Measurements from ENCODE around the gene BAZ2B. TPM values are rescaled to one million over a fixed set of nuclear protein-coding genes. Genes with fewer than 3 reads are reported as not detected.

The BAZ2B gene
- total RNA-seq, 3 donors from 2014 or later: 5.0 to 6.7 (median 5.1) TPM

DNA sequence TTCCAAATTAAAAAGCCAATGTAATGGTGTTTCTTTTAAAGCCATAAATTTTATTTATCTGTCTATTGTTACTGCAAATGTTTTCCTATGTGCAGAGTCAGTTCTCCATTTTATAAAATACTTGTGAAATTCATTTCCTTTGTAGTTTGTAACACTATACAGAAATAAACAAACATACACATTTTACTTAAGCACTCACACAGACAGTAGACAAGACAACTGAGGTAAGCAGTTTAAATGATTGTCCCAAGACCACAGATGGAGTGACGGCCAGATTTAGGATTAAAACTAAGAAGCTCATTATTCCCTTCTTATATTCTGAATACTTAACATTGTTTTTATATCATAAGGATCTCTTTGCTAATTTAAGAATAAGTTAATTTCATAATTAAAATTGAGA is 100.9 kb downstream of the BAZ2B start:
- no peaks in the 10 kb centered on the region for H3K27me3 Mint-ChIP-seq (ENCODE audit: low read depth)
- H3K4me3 Mint-ChIP-seq: peak overlapping the region; percentile 75
- ATAC-seq (no peak), DNase-seq (no peak)
- no peaks in the 10 kb centered on the region for H3K36me3 Mint-ChIP-seq (ENCODE audit: insufficient read depth)
- no peaks in the 10 kb centered on the region for H3K9me3 Mint-ChIP-seq
- H3K4me1 Mint-ChIP-seq (ENCODE audit: low read depth): peaks cover 27% of the 10 kb centered on the region

DNA sequence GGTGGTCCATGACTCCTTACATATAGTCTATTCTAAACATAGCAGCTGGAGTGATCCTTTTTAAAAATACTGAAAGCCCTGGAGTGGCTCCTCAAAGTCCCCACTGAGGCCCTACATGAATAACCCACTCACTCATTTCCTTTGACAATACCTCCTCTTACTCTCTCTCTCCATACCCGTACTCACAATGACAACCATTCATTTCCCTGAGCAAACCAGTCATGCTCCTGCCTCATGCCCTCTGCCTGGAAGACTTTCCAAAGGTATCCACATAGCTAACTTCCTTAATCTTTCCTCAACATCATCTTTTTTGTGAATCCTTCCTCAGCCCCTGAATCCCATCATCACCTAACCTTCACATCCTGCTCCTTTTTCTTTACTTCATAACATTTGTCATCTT is 102.6 kb downstream of the BAZ2B start:
- no peak overlapping the region for H3K4me3 Mint-ChIP-seq
- H3K4me1 Mint-ChIP-seq (ENCODE audit: low read depth): peaks cover 29% of the 10 kb centered on the region
- ATAC-seq (no peak), DNase-seq (no peak)
- peaks cover 2% of the 10 kb centered on the region for H3K36me3 Mint-ChIP-seq (ENCODE audit: insufficient read depth)
- no peaks in the 10 kb centered on the region for H3K9me3 Mint-ChIP-seq
- H3K27me3 Mint-ChIP-seq (ENCODE audit: low read depth): no peaks in the 10 kb centered on the region

DNA sequence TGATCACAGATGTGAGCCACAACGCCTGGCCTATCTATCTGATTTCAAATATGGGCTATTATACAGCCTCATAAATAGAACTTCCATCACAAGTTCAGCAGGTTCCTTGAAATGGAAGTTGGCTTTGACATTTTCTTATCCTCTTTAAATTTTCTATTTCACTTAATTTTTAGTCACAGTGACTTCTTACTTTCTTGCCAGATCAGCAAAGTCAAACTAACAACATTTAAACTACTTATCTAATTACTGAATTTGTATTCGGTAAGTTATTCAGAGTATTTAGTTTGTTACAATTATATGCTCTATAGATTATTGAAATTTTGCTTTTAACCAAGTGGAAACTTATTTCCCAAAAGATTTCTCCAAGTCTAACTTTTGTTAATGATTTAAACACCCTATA is 108.2 kb downstream of the BAZ2B start:
- Mint-ChIP-seq H3K4me3 (no peak overlapping the region), H3K9me3 (peaks cover 2% of the 10 kb centered on the region), H3K4me1 (ENCODE audit: low read depth) (peaks cover 21% of the 10 kb centered on the region), H3K36me3 (ENCODE audit: insufficient read depth) (peaks cover 5% of the 10 kb centered on the region), H3K27me3 (ENCODE audit: low read depth) (no peaks in the 10 kb centered on the region)
- no peak for DNase-seq
- ATAC-seq: no peak

GRCh38 chr2:159506764-159507440 is 109.4 kb downstream of the BAZ2B start:
- ATAC-seq (peak in 1 of 2 donors; percentile 46), DNase-seq (no peak)
- Mint-ChIP-seq H3K4me3 (no peak overlapping the region), H3K27me3 (ENCODE audit: low read depth) (no peaks in the 10 kb centered on the region), H3K9me3 (peaks cover 6% of the 10 kb centered on the region), H3K4me1 (ENCODE audit: low read depth) (peaks cover 19% of the 10 kb centered on the region), H3K36me3 (ENCODE audit: insufficient read depth) (peaks cover 9% of the 10 kb centered on the region)

GRCh38 chr2:159506202-159506601 is 110.1 kb downstream of the BAZ2B start:
- Mint-ChIP-seq H3K4me3 (no peak overlapping the region), H3K27me3 (ENCODE audit: low read depth) (no peaks in the 10 kb centered on the region), H3K36me3 (ENCODE audit: insufficient read depth) (peaks cover 12% of the 10 kb centered on the region), H3K4me1 (ENCODE audit: low read depth) (peaks cover 19% of the 10 kb centered on the region), H3K9me3 (peaks cover 8% of the 10 kb centered on the region)
- DNase-seq (no peak), ATAC-seq (no peak)

DNA sequence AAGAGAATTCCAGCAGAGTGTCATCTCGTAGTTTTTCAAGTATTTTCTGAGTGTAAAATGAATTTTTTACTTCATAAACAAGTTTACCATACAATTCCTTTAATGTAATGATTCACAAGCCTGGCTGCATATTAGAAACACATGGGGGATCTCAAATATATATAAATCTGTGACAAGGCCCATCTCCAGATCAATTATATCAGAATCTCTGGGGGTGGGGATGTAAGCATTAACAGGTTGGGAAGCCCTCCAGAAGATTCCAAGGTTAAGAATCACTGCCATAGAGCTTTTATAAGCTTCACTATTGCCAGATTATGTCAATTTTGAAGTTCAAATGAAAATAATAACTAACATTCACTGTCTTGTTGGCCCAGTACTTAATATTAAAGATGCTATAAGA is 111.2 kb downstream of the BAZ2B start:
- Mint-ChIP-seq H3K4me3 (no peak overlapping the region), H3K36me3 (ENCODE audit: insufficient read depth) (peaks cover 13% of the 10 kb centered on the region), H3K27me3 (ENCODE audit: low read depth) (no peaks in the 10 kb centered on the region), H3K9me3 (peaks cover 8% of the 10 kb centered on the region), H3K4me1 (ENCODE audit: low read depth) (peaks cover 19% of the 10 kb centered on the region)
- ATAC-seq (no peak), DNase-seq (no peak)

DNA sequence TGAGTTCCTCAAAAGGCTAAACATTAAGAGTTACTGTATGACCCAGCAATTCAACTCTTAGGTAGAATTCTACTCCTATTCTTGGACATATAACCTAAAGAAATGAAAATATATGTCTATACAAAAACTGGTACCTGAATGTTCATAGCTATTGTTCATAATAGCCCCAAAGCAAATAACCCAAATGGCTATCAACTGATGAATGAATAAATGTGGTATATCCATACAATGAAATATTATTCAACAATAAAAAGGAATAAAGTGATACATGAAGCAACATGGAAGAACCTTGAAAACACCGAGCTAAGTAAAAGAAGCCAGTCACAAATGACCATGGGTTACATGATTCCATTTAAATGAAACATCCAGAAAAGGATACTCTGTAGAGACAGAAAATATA is 114.6 kb downstream of the BAZ2B start:
- Mint-ChIP-seq H3K9me3 (peaks cover 16% of the 10 kb centered on the region), H3K36me3 (ENCODE audit: insufficient read depth) (peaks cover 15% of the 10 kb centered on the region), H3K27me3 (ENCODE audit: low read depth) (no peaks in the 10 kb centered on the region), H3K4me3 (no peak overlapping the region), H3K4me1 (ENCODE audit: low read depth) (peaks cover 20% of the 10 kb centered on the region)
- ATAC-seq: no peak
- no peak for DNase-seq

DNA sequence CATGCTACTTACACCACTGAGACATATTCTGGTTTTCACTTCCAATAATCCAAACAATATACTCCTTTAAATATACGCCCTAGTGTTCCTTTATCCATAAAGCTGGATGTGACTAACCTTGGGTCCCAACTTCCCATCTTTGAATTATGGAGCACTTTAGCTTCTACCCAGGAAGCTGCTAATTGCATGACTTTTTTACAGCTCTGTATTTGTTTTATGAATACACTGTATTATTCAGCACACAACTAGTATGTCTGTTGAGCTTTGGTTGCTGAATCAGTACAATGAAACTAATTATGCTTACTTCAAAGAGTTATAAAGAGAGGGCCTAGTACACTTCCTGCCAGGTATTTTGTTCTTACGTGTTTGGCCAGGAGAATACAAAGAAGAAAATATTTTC is 118.5 kb downstream of the BAZ2B start:
- H3K36me3 Mint-ChIP-seq (ENCODE audit: insufficient read depth): peaks cover 12% of the 10 kb centered on the region
- peaks cover 12% of the 10 kb centered on the region for H3K9me3 Mint-ChIP-seq
- peaks cover 13% of the 10 kb centered on the region for H3K4me1 Mint-ChIP-seq (ENCODE audit: low read depth)
- no peak for DNase-seq
- no peaks in the 10 kb centered on the region for H3K27me3 Mint-ChIP-seq (ENCODE audit: low read depth)
- no peak for ATAC-seq
- no peak overlapping the region for H3K4me3 Mint-ChIP-seq

DNA sequence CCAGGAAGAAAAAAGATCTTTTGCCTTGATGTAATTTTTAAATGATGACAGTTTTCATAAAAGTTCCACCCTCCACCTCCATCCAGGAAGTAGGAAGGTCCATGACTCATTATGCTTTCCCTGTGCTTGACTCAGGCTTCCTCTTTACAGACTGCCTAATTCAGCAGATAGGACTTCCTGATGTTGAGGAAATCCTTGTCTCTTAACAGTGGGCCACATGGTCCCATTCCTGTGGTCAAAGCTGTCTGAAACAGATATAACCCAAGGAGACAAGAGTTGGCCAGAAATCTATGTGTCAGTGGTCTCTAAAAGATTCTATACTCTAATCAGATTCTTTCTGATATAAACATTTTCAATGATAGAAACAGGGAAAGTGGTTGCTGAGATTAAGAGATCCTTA is 119.1 kb downstream of the BAZ2B start:
- Mint-ChIP-seq H3K27me3 (ENCODE audit: low read depth) (no peaks in the 10 kb centered on the region), H3K4me1 (ENCODE audit: low read depth) (peaks cover 13% of the 10 kb centered on the region), H3K4me3 (no peak overlapping the region), H3K9me3 (peaks cover 12% of the 10 kb centered on the region), H3K36me3 (ENCODE audit: insufficient read depth) (peaks cover 12% of the 10 kb centered on the region)
- DNase-seq (no peak), ATAC-seq (peak in 1 of 2 donors; percentile 50)

DNA sequence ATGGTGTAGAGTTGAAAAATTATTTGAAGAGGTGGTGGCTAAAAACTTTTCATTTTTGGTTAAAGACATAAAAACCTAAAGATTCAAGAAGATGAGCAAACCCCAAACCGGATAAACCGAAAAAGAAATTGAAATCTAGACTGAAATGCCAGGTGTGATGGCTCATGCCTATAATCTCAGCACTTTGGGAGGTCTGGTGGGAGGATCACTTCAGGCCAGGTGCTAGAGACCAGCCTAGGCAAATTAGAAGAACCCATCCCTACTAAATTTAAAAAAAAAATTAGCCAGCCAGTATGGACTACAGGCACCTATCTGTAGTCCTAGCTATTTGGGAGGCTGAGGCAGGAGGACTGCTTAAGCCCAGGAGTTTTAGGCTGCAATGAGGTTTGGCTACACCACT is 126.9 kb downstream of the BAZ2B start:
- ATAC-seq: no peak
- Mint-ChIP-seq H3K4me3 (no peak overlapping the region), H3K36me3 (ENCODE audit: insufficient read depth) (peaks cover 11% of the 10 kb centered on the region), H3K27me3 (ENCODE audit: low read depth) (no peaks in the 10 kb centered on the region), H3K9me3 (peaks cover 4% of the 10 kb centered on the region), H3K4me1 (ENCODE audit: low read depth) (peaks cover 8% of the 10 kb centered on the region)
- DNase-seq: no peak

DNA sequence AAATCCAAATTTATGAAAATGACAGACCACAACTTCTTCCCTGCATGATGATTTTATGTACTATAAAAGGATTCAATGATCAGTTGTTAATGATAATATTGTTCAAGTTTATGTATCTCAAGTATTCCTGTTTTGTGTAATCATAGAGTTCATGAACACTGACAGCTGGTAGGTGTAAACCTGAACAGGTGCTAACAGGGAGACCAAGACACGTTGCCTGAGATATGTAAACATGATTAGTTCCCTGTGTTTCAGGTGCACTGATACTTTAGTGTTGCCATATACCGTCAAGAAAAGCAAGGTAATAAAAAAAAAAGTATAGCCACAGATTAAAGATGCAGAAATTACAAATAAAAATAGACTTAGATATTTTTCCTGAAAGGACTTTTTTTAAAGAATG is 131.8 kb downstream of the BAZ2B start:
- H3K4me3 Mint-ChIP-seq: no peak overlapping the region
- H3K4me1 Mint-ChIP-seq (ENCODE audit: low read depth): peaks cover 8% of the 10 kb centered on the region
- H3K9me3 Mint-ChIP-seq: no peaks in the 10 kb centered on the region
- no peak for ATAC-seq
- no peaks in the 10 kb centered on the region for H3K27me3 Mint-ChIP-seq (ENCODE audit: low read depth)
- peaks cover 9% of the 10 kb centered on the region for H3K36me3 Mint-ChIP-seq (ENCODE audit: insufficient read depth)
- no peak for DNase-seq

- no peak overlapping the region for H3K4me3 Mint-ChIP-seq
- ATAC-seq (no peak), DNase-seq (no peak)
- no peaks in the 10 kb centered on the region for H3K4me1 Mint-ChIP-seq (ENCODE audit: low read depth)
- H3K36me3 Mint-ChIP-seq (ENCODE audit: insufficient read depth): peaks cover 32% of the 10 kb centered on the region
- H3K27me3 Mint-ChIP-seq (ENCODE audit: low read depth): no peaks in the 10 kb centered on the region
- H3K9me3 Mint-ChIP-seq: peaks cover 18% of the 10 kb centered on the region
These were observed 140.0 kb downstream of the BAZ2B start for GRCh38 chr2:159476329-159476728.

DNA sequence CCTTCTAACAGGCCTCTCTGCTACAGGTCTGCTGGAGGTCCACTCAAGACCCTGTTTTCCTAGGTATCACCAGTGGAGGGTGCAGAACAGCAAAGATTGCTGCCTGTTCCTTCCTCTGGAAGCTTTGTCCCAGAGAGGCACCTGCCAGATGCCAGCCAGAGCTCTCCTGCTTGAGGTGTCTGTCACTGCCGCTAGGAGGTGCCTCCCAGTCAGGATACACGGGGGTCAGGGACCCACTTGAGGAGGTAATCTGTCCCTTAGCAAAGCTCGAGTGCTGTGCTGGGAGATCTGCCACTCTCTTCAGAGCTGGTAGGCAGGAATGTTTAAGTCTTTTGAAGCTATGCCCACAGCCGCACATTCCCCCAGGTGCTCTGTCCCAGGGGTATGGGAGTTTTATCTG is 140.6 kb downstream of the BAZ2B start:
- no peak overlapping the region for H3K4me3 Mint-ChIP-seq
- peaks cover 32% of the 10 kb centered on the region for H3K36me3 Mint-ChIP-seq (ENCODE audit: insufficient read depth)
- H3K4me1 Mint-ChIP-seq (ENCODE audit: low read depth): no peaks in the 10 kb centered on the region
- no peaks in the 10 kb centered on the region for H3K27me3 Mint-ChIP-seq (ENCODE audit: low read depth)
- ATAC-seq: no peak
- DNase-seq: no peak
- peaks cover 18% of the 10 kb centered on the region for H3K9me3 Mint-ChIP-seq

DNA sequence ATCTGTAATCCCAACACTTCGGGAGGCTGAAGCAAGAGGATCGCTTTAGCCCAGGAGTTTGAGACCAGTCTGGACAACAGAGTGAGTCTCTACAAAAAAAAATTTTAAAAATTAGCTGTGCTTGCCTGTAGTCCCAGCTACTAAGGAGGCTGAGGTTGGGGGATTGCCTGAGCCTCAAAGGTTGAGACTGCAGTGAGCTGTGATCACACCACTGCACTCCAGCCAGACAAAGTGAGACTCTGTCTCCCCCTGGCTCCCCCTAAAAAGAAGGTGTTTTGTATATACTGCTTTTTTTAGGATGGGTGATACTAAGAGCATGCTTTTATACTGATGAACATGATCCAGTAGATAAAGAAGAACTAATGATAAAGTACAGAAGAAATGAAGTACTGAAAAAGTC is 145.0 kb downstream of the BAZ2B start:
- Mint-ChIP-seq H3K4me3 (no peak overlapping the region), H3K4me1 (ENCODE audit: low read depth) (no peaks in the 10 kb centered on the region), H3K27me3 (ENCODE audit: low read depth) (no peaks in the 10 kb centered on the region), H3K9me3 (peaks cover 20% of the 10 kb centered on the region), H3K36me3 (ENCODE audit: insufficient read depth) (peaks cover 30% of the 10 kb centered on the region)
- no peak for DNase-seq
- no peak for ATAC-seq

GRCh38 chr2:159468257-159468656 is 148.1 kb downstream of the BAZ2B start:
- ATAC-seq: no peak
- Mint-ChIP-seq H3K9me3 (peaks cover 5% of the 10 kb centered on the region), H3K4me1 (ENCODE audit: low read depth) (no peaks in the 10 kb centered on the region), H3K27me3 (ENCODE audit: low read depth) (no peaks in the 10 kb centered on the region), H3K4me3 (no peak overlapping the region), H3K36me3 (ENCODE audit: insufficient read depth) (peaks cover 11% of the 10 kb centered on the region)
- DNase-seq: no peak

Measured in activated T-cell treated with anti-CD3 and anti-CD28 coated beads, Interleukin-2, amount 50 U/mL, for 4 hours (primary cell).